Suprapubic skin (tissue), 3 donors: Measurements from ENCODE around the gene ZNF628.

Experiments
- EP300 ChIP-seq: sonication (generic); formaldehyde crosslinking; IDR thresholded peaks from one replicate; pipeline ENCODE4 v1.6.1; 2017; ENCODE audit warnings: antibody characterized with exemption
- TF ChIP-seq, protein P1 (sequence below), 2 donors: fragments of 200-600 bp in 1 of 2; fragments of 450-650 bp in 1 of 2; sonication (generic) in 1 of 2; IDR thresholded peaks; one replicate each; pipeline ENCODE4 v1.5.1; 2016 to 2019; ENCODE audit warnings: antibody characterized with exemption in 2 of 2, mild to moderate bottlenecking in 1 of 2, moderate library complexity in 1 of 2

DNA sequence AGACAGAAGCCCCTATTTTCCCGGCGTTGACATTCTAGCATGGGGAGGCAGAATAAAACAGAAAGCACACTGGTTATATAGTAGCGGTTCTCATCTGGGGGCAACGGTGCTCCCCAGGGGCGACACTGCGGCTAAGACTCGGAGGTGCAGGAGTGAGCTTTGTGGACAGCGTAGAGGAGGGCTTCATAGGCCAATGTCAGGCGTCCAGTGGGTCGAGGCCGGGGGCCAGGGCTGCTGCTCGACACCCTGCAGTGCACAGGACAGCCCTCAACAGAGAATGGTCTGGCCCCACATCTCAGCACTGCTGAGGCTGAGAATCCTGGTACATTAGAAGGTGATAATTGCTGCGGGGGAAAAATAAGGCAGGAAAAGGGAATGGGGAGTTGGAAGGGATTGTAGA lies 1.5 kb downstream of the ZNF628 start:
- no peak for TF ChIP-seq EP300
- TF ChIP-seq, protein P1, sequence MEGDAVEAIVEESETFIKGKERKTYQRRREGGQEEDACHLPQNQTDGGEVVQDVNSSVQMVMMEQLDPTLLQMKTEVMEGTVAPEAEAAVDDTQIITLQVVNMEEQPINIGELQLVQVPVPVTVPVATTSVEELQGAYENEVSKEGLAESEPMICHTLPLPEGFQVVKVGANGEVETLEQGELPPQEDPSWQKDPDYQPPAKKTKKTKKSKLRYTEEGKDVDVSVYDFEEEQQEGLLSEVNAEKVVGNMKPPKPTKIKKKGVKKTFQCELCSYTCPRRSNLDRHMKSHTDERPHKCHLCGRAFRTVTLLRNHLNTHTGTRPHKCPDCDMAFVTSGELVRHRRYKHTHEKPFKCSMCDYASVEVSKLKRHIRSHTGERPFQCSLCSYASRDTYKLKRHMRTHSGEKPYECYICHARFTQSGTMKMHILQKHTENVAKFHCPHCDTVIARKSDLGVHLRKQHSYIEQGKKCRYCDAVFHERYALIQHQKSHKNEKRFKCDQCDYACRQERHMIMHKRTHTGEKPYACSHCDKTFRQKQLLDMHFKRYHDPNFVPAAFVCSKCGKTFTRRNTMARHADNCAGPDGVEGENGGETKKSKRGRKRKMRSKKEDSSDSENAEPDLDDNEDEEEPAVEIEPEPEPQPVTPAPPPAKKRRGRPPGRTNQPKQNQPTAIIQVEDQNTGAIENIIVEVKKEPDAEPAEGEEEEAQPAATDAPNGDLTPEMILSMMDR (IDR thresholded peaks at IDR 0.05), result no peak
